K562 (cell line): ENCODE results near the gene SIGLEC6. TPM values are rescaled to one million over a fixed set of nuclear protein-coding genes. Genes with fewer than 3 reads are reported as not detected.

Experiments used
- ATAC-seq: fragments of 200-7000 bp; cut with Tn5 transposase; 3 replicates; pipeline ENCODE4 v1.9.1; 2020; ENCODE audit warnings: moderate library complexity
- BruUV-seq: library from RNA; stranded (reverse); fragments of 400-500 nt; replicated peaks from 2 replicates; lab custom pipeline; 2021; lab: Mats Ljungman, UMichigan
- CTCF ChIA-PET: fragments of 300-600 bp; formaldehyde crosslinking; extraction: SDS; loops from one replicate; lab custom pipeline; 2021; ENCODE audit warnings: low intra/inter-chr PET ratio; lab: Yijun Ruan, JAX
- POLR2A ChIA-PET: fragments of 300-600, 350-650 bp; sonication (Branson Sonifier 250); formaldehyde crosslinking; extraction: SDS; loops from one replicate; lab custom pipeline; 2021; ENCODE audit warnings: antibody characterized with exemption, inconsistent platforms; lab: Yijun Ruan, JAX
- DNase-seq, 4 experiments: peaks; one replicate each; pipeline versions ENCODE4 v3.0.0 to v3.0.0-alpha.2; 2011 to 2018; ENCODE audit warnings: low spot score in 3 of 4, mixed read lengths in 3 of 4; ENCODE audit errors: extremely low read depth in 1 of 4
- FAIRE-seq: peaks from 2 replicates; lab custom pipeline; 2011; peaks lifted over from hg19 to GRCh38; lab: Jason Lieb, UNC
- H2AFZ ChIP-seq: 2 replicates; pipeline ENCODE4 v1.6.0; 2011; ENCODE audit warnings: low read depth, low read length, control low read depth, inconsistent platforms
- H3K27ac ChIP-seq: fragments of 200-600 bp; 3 replicates; pipeline ENCODE4 v1.8.0; 2011; ENCODE audit warnings: low read depth, mild to moderate bottlenecking, control low read depth, inconsistent platforms, low read length, moderate library complexity, mixed read lengths; ENCODE audit errors: extremely low read depth
- H3K27me3 ChIP-seq, 2 experiments: fragments of 300-600 bp in 1 of 2; 2 replicates in 1 of 2; 3 replicates in 1 of 2; pipeline versions ENCODE4 v1.6.0 to v1.8.0; 2011; ENCODE audit warnings: inconsistent platforms in 2 of 2, low read length in 2 of 2, mild to moderate bottlenecking in 1 of 2, mixed read lengths in 1 of 2, moderate library complexity in 1 of 2; ENCODE audit not compliant: control insufficient read depth in 2 of 2, insufficient read depth in 2 of 2
- H3K36me3 ChIP-seq: fragments of 300-600 bp; 3 replicates; pipeline ENCODE4 v1.8.0; 2011; ENCODE audit warnings: mild to moderate bottlenecking, low read length, inconsistent platforms; ENCODE audit not compliant: control insufficient read depth, insufficient read depth
- H3K4me1 ChIP-seq, 2 experiments: fragments of 200-600 bp in 1 of 2; replicated peaks in 1 of 2; 2 replicates in 1 of 2; 3 replicates in 1 of 2; pipeline versions ENCODE4 v1.5.1 to v1.8.0; 2011; ENCODE audit warnings: inconsistent platforms in 2 of 2, low read length in 2 of 2, mild to moderate bottlenecking in 1 of 2, mixed read lengths in 1 of 2, moderate library complexity in 1 of 2; ENCODE audit not compliant: control insufficient read depth in 2 of 2, insufficient read depth in 2 of 2
- H3K4me2 ChIP-seq: 2 replicates; pipeline ENCODE4 v1.6.1; 2011; ENCODE audit warnings: low read length, control low read depth, inconsistent platforms, mixed read lengths; ENCODE audit not compliant: insufficient read depth
- H3K4me3 ChIP-seq: fragments of 200-600 bp; sonication (generic), shearing (Covaris generic); 2 replicates; pipeline ENCODE4 v1.5.1; 2016; ENCODE audit warnings: control low read depth, inconsistent platforms
- H3K79me2 ChIP-seq: fragments of 200-600 bp; 3 replicates; pipeline ENCODE4 v1.8.0; 2011; ENCODE audit warnings: low read length, inconsistent platforms; ENCODE audit not compliant: control insufficient read depth, insufficient read depth
- H3K9ac ChIP-seq, 2 experiments: 2 replicates each; pipeline versions ENCODE4 v1.6.0 to v1.6.1; 2011; ENCODE audit warnings: low read depth in 2 of 2, low read length in 2 of 2, control low read depth in 1 of 2, inconsistent platforms in 1 of 2, mild to moderate bottlenecking in 1 of 2, mixed read lengths in 1 of 2; ENCODE audit not compliant: insufficient read depth in 1 of 2
- H3K9me1 ChIP-seq: one replicate; pipeline ENCODE4 v1.6.0; 2011; ENCODE audit warnings: inconsistent platforms, mild to moderate bottlenecking, low read length, moderate library complexity; ENCODE audit not compliant: control insufficient read depth, insufficient read depth
- H3K9me3 ChIP-seq: replicated peaks from 2 replicates; pipeline ENCODE4 v1.5.1; 2011; ENCODE audit warnings: low read depth, low read length, inconsistent platforms; ENCODE audit not compliant: control insufficient read depth, insufficient read depth
- H4K20me1 ChIP-seq: replicated peaks from 2 replicates; pipeline ENCODE4 v1.6.1; 2011; ENCODE audit warnings: low read length, inconsistent platforms, mixed read lengths; ENCODE audit not compliant: control insufficient read depth, insufficient read depth
- SPI1 ChIP-seq: IDR thresholded peaks from 2 replicates; pipeline ENCODE4 v1.6.1; 2011; ENCODE audit warnings: low read depth, low read length, control low read depth, borderline replicate concordance
- THAP7 ChIP-seq: fragments of 250-450 bp; sonication (Bioruptor Pico); IDR thresholded peaks from 2 replicates; pipeline ENCODE4 v1.5.0; 2021
- ZKSCAN1 ChIP-seq: fragments of 150-350 bp; IDR thresholded peaks from 2 replicates; pipeline ENCODE4 v1.6.1; 2016; ENCODE audit warnings: low read depth, low read length
- ZNF24 ChIP-seq: fragments of 450-650 bp; IDR thresholded peaks from 2 replicates; pipeline ENCODE4 v1.6.1; 2016
- ZNF584 ChIP-seq: fragments of 200-800 bp; sonication (Bioruptor generic); IDR thresholded peaks from 2 replicates; pipeline ENCODE4 v1.6.1; 2016; ENCODE audit warnings: low read depth, mild to moderate bottlenecking, missing genetic modification characterization, missing compliant biosample characterization
- WGBS: fragments of 100-300 bp; shearing (Covaris generic); methylation state at CpG from one replicate; pipeline ENCODE4 v1.1.6; 2016; ENCODE audit warnings: low coverage, mixed read lengths; ENCODE audit not compliant: insufficient coverage; ENCODE audit errors: missing lambda C conversion rate; 5-methylcytosine and 5-hydroxymethylcytosine counted together
- in situ Hi-C: fragments of 300-500 bp; cut with MboI; formaldehyde crosslinking; loops from 4 replicates; pipeline ENCODE4 v1.15.0; 2018; ENCODE audit warnings: inconsistent platforms, mixed read lengths
- intact Hi-C: fragments of 100-400 bp; cut with micrococcal nuclease; formaldehyde crosslinking; loops from 2 replicates; pipeline ENCODE4 v1.14.2; 2022
- polyA plus RNA-seq, 8 experiments: library from polyadenylated mRNA; depleted of rRNA in 4 of 8; stranded (reverse) in 5 of 8; unstranded in 3 of 8; fragments of >200 nt; fragmentation: Nextera tagmentation in 2 of 8; fragmentation: Illumina TruSeq in 1 of 8; extraction: Ambion mirVana in 2 of 8; extraction: Trizol in 1 of 8; gene quantifications; 2 replicates each; pipeline versions ENCODE4 v1.2.1 to v1.2.3, GENCODE V29; 2011 to 2014; ENCODE audit warnings: inconsistent platforms in 1 of 8, missing spikeins in 1 of 8
- total RNA-seq, 7 experiments: library from RNA; depleted of rRNA in 6 of 7; stranded (reverse); fragments of >200 nt in 6 of 7; fragmentation: Illumina TruSeq in 2 of 7; extraction: Trizol in 2 of 7; gene quantifications; 2 replicates each; pipeline versions ENCODE4 v1.2.1 to v1.2.3, GENCODE V29; 2011 to 2021; ENCODE audit warnings: low replicate concordance in 1 of 7

SIGLEC6 gene
- total and polyA plus RNA-seq, 9 of the 15 experiments (the other 6 are each of a cell fraction or from before 2014, with no cell fraction given): 0.03 to 17.5 (median 0.71) TPM

- WGBS: 10% methylated on average over 1 of the region's 1 CpG
- in situ Hi-C loops: loop anchor here (10.0 kb wide), 2 partner anchors 95 to 185 kb away; no protein-coding TSS in a partner anchor
These were observed 61.8 kb downstream of the SIGLEC6 start for GRCh38 chr19:51469629-51470028.

More at GRCh38 chr19:51469629-51470028, 61.8 kb downstream of the SIGLEC6 start:
- peak overlapping the region; percentile 92 for H3K4me2 ChIP-seq
- 0 out of 2 replicates have a peak, but pooled peaks have one; percentile 21 for TF ChIP-seq ZNF584 (CRISPR knock-in tag)
- no peak for TF ChIP-seq ZKSCAN1
- peak; percentile 92; the same call in 1 of the 2 replicates for TF ChIP-seq ZNF24
- TF ChIP-seq SPI1: peak; percentile 22; the same call in 1 of the 2 replicates
- TF ChIP-seq THAP7: 0 out of 2 replicates have a peak, but pooled peaks have one; percentile 20
- BruUV-seq: no TSS peak
- peaks cover 80% of the 10 kb centered on the region for H3K79me2 ChIP-seq
- no peak overlapping the region for H2AFZ ChIP-seq
- H3K9ac ChIP-seq: peak overlapping the region; percentile 78 to 93; a peak in 3 of 4 replicates
- FAIRE-seq (no peak), DNase-seq (no peak), ATAC-seq (peak; percentile 1)
- peaks cover 17% of the 10 kb centered on the region; the same call in 2 of the 3 replicates for H3K36me3 ChIP-seq
- H3K27ac ChIP-seq: peak overlapping the region; percentile 84
- H3K4me3 ChIP-seq: peak overlapping the region; percentile 59
- intact Hi-C loops: loop anchor here (2.0 to 5.0 kb wide), 3 partner anchors 77 to 173 kb away; no protein-coding TSS in a partner anchor
- ChIA-PET CTCF (no interaction called here), POLR2A (interaction anchor here (0.7 to 1.7 kb wide), 4 partner anchors 10 to 501 kb away, joined by 3 to 5 read pairs (median 3); no protein-coding TSS in a partner anchor)
- H4K20me1 ChIP-seq: no peaks in the 10 kb centered on the region
- H3K4me1 ChIP-seq: peaks cover 17 to 31% of the 10 kb centered on the region in 2 experiments
- H3K27me3 ChIP-seq: no peaks in the 10 kb centered on the region
- no peaks in the 10 kb centered on the region for H3K9me1 ChIP-seq
- H3K9me3 ChIP-seq: no peaks in the 10 kb centered on the region
